Upper lobe of left lung (tissue), 4 donors: ENCODE results near the gene ETS1.

Experiments used
- POLR2A ChIP-seq, 4 donors: fragments of 450-650 bp; IDR thresholded peaks; one replicate each; pipeline ENCODE4 v1.5.1; 2016 to 2017; ENCODE audit warnings: antibody characterized with exemption in 4 of 4, mild to moderate bottlenecking in 2 of 4
- TF ChIP-seq, protein P1 (sequence below), 6 experiments: fragments of 450-650 bp in 4 of 6; fragments of 200-600 bp in 2 of 6; sonication (generic) in 2 of 6; IDR thresholded peaks; one replicate each; pipeline ENCODE4 v1.5.1; 2016 to 2019; ENCODE audit warnings: antibody characterized with exemption in 6 of 6

DNA sequence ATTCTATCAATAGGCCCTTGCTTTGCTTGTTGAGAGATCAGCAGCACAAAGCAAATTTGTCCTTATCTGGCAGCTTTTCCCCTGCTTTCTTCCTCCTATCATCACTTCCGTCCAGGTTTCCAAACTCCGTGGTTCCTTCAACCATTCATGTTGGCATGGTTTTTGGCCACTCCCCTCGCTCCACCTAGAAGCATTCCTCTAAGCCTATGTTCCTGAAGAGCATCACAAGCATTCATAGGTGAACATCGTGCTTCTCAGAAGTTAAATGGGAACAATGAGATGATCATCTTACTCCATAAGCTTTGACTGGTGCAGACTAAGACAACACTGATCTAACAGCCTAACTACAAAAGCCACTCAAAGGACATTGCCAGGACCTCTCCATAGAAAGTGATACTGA lies 86.3 kb downstream of the ETS1 start:
- TF ChIP-seq POLR2A (IDR thresholded peaks at IDR 0.05): no peak
- TF ChIP-seq, protein P1, sequence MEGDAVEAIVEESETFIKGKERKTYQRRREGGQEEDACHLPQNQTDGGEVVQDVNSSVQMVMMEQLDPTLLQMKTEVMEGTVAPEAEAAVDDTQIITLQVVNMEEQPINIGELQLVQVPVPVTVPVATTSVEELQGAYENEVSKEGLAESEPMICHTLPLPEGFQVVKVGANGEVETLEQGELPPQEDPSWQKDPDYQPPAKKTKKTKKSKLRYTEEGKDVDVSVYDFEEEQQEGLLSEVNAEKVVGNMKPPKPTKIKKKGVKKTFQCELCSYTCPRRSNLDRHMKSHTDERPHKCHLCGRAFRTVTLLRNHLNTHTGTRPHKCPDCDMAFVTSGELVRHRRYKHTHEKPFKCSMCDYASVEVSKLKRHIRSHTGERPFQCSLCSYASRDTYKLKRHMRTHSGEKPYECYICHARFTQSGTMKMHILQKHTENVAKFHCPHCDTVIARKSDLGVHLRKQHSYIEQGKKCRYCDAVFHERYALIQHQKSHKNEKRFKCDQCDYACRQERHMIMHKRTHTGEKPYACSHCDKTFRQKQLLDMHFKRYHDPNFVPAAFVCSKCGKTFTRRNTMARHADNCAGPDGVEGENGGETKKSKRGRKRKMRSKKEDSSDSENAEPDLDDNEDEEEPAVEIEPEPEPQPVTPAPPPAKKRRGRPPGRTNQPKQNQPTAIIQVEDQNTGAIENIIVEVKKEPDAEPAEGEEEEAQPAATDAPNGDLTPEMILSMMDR (IDR thresholded peaks at IDR 0.05): no peak
